C4-2B (cell line): ENCODE results near the gene ZNF48.

ENCODE experiments used
- ZFX ChIP-seq: fragments of 450-650 bp; IDR thresholded peaks from 2 replicates; pipeline ENCODE4 v1.6.1; 2017
- TF ChIP-seq, protein P1 (sequence below): fragments of 450-650 bp; conservative IDR thresholded peaks from 2 replicates; pipeline ENCODE4 v1.5.1; 2017; ENCODE audit warnings: mild to moderate bottlenecking

GRCh38 chr16:30374538-30374937, 20.7 kb upstream of the ZNF48 start, which contains the start of gene MYL11:
- TF ChIP-seq, protein P1, sequence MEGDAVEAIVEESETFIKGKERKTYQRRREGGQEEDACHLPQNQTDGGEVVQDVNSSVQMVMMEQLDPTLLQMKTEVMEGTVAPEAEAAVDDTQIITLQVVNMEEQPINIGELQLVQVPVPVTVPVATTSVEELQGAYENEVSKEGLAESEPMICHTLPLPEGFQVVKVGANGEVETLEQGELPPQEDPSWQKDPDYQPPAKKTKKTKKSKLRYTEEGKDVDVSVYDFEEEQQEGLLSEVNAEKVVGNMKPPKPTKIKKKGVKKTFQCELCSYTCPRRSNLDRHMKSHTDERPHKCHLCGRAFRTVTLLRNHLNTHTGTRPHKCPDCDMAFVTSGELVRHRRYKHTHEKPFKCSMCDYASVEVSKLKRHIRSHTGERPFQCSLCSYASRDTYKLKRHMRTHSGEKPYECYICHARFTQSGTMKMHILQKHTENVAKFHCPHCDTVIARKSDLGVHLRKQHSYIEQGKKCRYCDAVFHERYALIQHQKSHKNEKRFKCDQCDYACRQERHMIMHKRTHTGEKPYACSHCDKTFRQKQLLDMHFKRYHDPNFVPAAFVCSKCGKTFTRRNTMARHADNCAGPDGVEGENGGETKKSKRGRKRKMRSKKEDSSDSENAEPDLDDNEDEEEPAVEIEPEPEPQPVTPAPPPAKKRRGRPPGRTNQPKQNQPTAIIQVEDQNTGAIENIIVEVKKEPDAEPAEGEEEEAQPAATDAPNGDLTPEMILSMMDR, result no peak
- no peak for TF ChIP-seq ZFX
